ENCODE data around the gene TNS1. TPM values are rescaled to one million over a fixed set of nuclear protein-coding genes. Genes with fewer than 3 reads are reported as not detected.

The TNS1 gene
- total and polyA plus RNA-seq, 10 of the 15 experiments (the other 5 are each of a cell fraction or from before 2014, with no cell fraction given) = 0.05 to 0.44 TPM; not detected in 8

GRCh38 chr2:217994776-217995274, 8.0 kb downstream of the TNS1 start (continued):
- TF ChIP-seq BCLAF1 (IDR thresholded peaks at IDR 0.05) = no peak
- no peak for TF ChIP-seq ZNF384 (IDR thresholded peaks at IDR 0.05; ENCODE audit: borderline replicate concordance, low read depth, low read length)
- TF ChIP-seq WRNIP1 (IDR thresholded peaks at IDR 0.05; ENCODE audit: borderline replicate concordance, low read depth, low read length) = no peak
- no peak for TF ChIP-seq PBX3 (IDR thresholded peaks at IDR 0.05; ENCODE audit: insufficient replicate concordance, low read depth, low read length)

GRCh38 chr2:217993817-217994463, 8.9 kb downstream of the TNS1 start:
- Histone ChIP-seq H3K79me2 (ENCODE audit: control insufficient read depth, insufficient read depth, low read length) (no peaks in the 10 kb centered on the region), H3K27me3 (replicated peaks in 1 of 2; ENCODE audit: control insufficient read depth in 2 of 2, insufficient read depth in 2 of 2, low read length in 1 of 2) (no peaks in the 10 kb centered on the region; a peak in 1 of 4 replicates), H3K27ac (ENCODE audit: control insufficient read depth, insufficient read depth) (no peak overlapping the region), H3K36me3 (ENCODE audit: control insufficient read depth in 2 of 2, insufficient read depth in 2 of 2, low read length in 1 of 2) (no peaks in the 10 kb centered on the region), H2AFZ (ENCODE audit: control insufficient read depth, low read depth, low read length) (no peak overlapping the region), H3K4me3 (no peak overlapping the region), H4K20me1 (ENCODE audit: control insufficient read depth, insufficient read depth) (no peaks in the 10 kb centered on the region), H3K4me2 (ENCODE audit: control insufficient read depth, insufficient read depth) (no peak overlapping the region), H3K4me1 (ENCODE audit: control insufficient read depth, insufficient read depth, low read length) (no peaks in the 10 kb centered on the region), H3K9me3 (replicated peaks; ENCODE audit: control insufficient read depth, insufficient read depth, low read length) (peaks cover 1% of the 10 kb centered on the region; the same call in 2 of the 3 replicates), H3K9ac (ENCODE audit: control insufficient read depth, insufficient read depth, low read length) (no peak overlapping the region)
- no TSS peak for BruUV-seq (replicated peaks)
- 0 out of 2 replicates have a peak, but pooled peaks have one; percentile 11 for TF ChIP-seq YY1 (IDR thresholded peaks at IDR 0.05; ENCODE audit: low read depth, low read length)
- TF ChIP-seq ZNF687 (IDR thresholded peaks at IDR 0.05) = no peak
- peak; percentile 23; the same call in 1 of the 2 replicates for TF ChIP-seq RAD21 (IDR thresholded peaks at IDR 0.05; ENCODE audit: insufficient read depth, low read depth, low read length)
- peak; percentile 45 to 84 (median 83) for TF ChIP-seq CTCF (IDR thresholded peaks at IDR 0.05 in 2 of 3, conservative IDR thresholded peaks at IDR 0.05 in 1 of 3; ENCODE audit: control insufficient read depth in 2 of 3, extremely low read depth in 1 of 3, insufficient read depth in 1 of 3, low read depth in 3 of 3, low read length in 3 of 3)
- TF ChIP-seq SMC3 (IDR thresholded peaks at IDR 0.05; ENCODE audit: borderline replicate concordance, low read length) = peak; percentile 28; the same call in 1 of the 2 replicates
- no peak for FAIRE-seq
- ChIA-PET RAD21 (ENCODE audit: unreplicated experiment) (interaction anchor here (1.2 to 1.4 kb wide), 2 partner anchors 75 to 208 kb away, joined by 4 read pairs; partner anchors contain the start of gene RUFY4), CTCF (interaction anchor here (0.5 to 1.5 kb wide), 10 partner anchors 11 to 208 kb away, joined by 3 to 8 read pairs (median 4); partner anchors contain the start of gene RUFY4), POLR2A (no interaction called here), SMC1A (ENCODE audit: uncharacterized antibody, unreplicated experiment) (no interaction called here)
- WGBS (ENCODE audit: insufficient coverage, insufficient replicate concordance, low lambda C conversion rate, missing lambda C conversion rate) = 23% methylated on average over 6 of the region's 6 CpGs
- intact Hi-C loops (cut with micrococcal nuclease; ENCODE audit: unreplicated experiment) (no loop called here), in situ Hi-C loops (cut with MboI) (no loop called here)
- DNase-seq (ENCODE audit: low read depth, low spot score) = no peak
- peak; percentile 86 for ATAC-seq
